BJ (cell line): ENCODE measurements around the gene NTRK3. TPM values are rescaled to one million over a fixed set of nuclear protein-coding genes. Genes with fewer than 3 reads are reported as not detected.

Source experiments
- CTCF ChIA-PET: fragments of 350-600 bp; formaldehyde crosslinking; extraction: SDS; loops from one replicate; lab custom pipeline; 2021; ENCODE audit warnings: antibody characterized with exemption, inconsistent platforms; lab: Yijun Ruan, JAX
- POLR2A ChIA-PET: fragments of 300-600 bp; sonication (Branson Sonifier 250); formaldehyde crosslinking; extraction: SDS; loops from one replicate; lab custom pipeline; 2021; ENCODE audit warnings: antibody characterized with exemption; lab: Charles Lee
- DNase-seq: peaks from one replicate; pipeline ENCODE4 v3.0.0-alpha.2; 2011; ENCODE audit warnings: low read depth
- H3K27me3 ChIP-seq: 2 replicates; pipeline ENCODE4 v1.6.0; 2011; ENCODE audit warnings: low read length; ENCODE audit not compliant: control insufficient read depth, insufficient read depth
- H3K36me3 ChIP-seq: 2 replicates; pipeline ENCODE4 v1.5.1; 2011; ENCODE audit warnings: low read length; ENCODE audit not compliant: control insufficient read depth, insufficient read depth
- H3K4me3 ChIP-seq: 2 replicates; pipeline ENCODE4 v1.5.1; 2011; ENCODE audit warnings: low read depth, mild to moderate bottlenecking, control low read depth, low read length
- polyA plus RNA-seq: library from polyadenylated mRNA; depleted of rRNA; stranded (reverse); fragments of >200 nt; gene quantifications from 2 replicates; pipeline ENCODE4 v1.2.3, GENCODE V29; 2011
- TF ChIP-seq, protein P1 (sequence below): IDR thresholded peaks from 2 replicates; pipeline ENCODE4 v1.5.1; 2011; ENCODE audit warnings: low read depth, mild to moderate bottlenecking, control low read depth, inconsistent platforms, low read length, moderate library complexity; ENCODE audit not compliant: insufficient read depth

Gene NTRK3
- polyA plus RNA-seq, 1 experiment = 0.12 TPM

DNA sequence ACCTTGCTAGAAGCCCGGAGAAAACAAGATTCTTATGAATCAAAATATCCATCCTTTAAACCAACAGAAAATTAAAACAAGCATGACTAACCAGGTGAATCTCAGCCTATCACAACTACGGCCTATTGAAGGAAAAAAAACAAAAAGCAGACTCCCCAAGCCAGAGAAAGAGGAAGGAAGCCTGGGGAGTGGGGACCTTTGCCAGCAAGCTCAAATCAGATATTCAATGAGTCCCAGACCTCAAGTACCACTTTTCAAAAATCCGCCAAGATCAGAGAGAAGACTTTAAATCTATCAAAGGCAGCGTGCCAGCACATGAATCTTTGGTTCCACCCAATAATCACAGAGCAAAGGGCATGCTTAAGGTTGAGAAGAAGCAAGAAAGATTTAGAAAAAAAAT lies 253.8 kb downstream of the NTRK3 start:
- POLR2A ChIA-PET = no interaction called here
- no peak overlapping the region for H3K4me3 ChIP-seq
- CTCF ChIA-PET = no interaction called here
- no peaks in the 10 kb centered on the region for H3K27me3 ChIP-seq
- no peak for DNase-seq
- TF ChIP-seq, protein P1, sequence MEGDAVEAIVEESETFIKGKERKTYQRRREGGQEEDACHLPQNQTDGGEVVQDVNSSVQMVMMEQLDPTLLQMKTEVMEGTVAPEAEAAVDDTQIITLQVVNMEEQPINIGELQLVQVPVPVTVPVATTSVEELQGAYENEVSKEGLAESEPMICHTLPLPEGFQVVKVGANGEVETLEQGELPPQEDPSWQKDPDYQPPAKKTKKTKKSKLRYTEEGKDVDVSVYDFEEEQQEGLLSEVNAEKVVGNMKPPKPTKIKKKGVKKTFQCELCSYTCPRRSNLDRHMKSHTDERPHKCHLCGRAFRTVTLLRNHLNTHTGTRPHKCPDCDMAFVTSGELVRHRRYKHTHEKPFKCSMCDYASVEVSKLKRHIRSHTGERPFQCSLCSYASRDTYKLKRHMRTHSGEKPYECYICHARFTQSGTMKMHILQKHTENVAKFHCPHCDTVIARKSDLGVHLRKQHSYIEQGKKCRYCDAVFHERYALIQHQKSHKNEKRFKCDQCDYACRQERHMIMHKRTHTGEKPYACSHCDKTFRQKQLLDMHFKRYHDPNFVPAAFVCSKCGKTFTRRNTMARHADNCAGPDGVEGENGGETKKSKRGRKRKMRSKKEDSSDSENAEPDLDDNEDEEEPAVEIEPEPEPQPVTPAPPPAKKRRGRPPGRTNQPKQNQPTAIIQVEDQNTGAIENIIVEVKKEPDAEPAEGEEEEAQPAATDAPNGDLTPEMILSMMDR = no peak
- H3K36me3 ChIP-seq = no peaks in the 10 kb centered on the region

DNA sequence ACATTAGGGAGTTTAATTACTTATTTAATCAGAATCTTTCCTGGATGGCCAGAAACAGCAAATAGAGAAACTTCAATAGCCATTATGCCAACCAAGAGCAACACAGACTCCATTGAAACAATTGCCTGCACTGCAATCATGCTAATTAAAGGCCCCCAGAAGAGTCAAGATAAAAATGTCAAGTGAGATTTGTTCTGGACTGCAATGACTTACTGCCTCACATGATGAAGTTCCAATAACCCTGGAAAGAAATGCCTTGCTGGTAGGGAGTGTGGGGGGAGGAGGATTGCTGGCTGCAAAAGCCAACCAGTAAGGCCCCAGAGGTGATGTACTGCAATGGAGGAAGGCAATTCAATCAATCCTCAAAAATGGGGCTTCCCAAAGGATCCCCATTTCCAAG lies 257.9 kb downstream of the NTRK3 start:
- H3K27me3 ChIP-seq = no peaks in the 10 kb centered on the region
- no peaks in the 10 kb centered on the region for H3K36me3 ChIP-seq
- CTCF ChIA-PET = no interaction called here
- H3K4me3 ChIP-seq = no peak overlapping the region
- POLR2A ChIA-PET = no interaction called here
- no peak for DNase-seq
- TF ChIP-seq, protein P1 = no peak

DNA sequence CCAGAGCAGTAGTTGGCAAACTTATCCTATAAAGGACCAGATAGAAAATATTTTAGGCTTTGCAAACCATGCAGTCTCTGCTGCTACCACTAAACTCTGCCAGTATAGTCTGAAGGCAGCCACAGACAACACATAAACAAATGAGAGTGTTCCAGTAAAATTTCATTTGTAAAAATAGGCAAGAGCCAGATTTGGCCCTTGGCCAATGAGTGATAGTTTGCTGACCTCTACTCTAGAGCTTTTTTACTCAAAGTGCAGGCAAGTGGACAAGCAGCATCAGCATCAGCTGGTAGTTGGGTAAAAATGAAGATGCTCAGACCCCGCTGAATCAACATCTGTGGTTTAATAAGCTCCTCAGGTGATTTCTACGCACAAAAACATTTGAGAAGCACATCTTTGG lies 269.8 kb downstream of the NTRK3 start:
- ChIA-PET CTCF (no interaction called here), POLR2A (no interaction called here)
- H3K27me3 ChIP-seq = no peaks in the 10 kb centered on the region
- no peak for DNase-seq
- no peaks in the 10 kb centered on the region for H3K36me3 ChIP-seq
- TF ChIP-seq, protein P1 = no peak
- no peak overlapping the region for H3K4me3 ChIP-seq

DNA sequence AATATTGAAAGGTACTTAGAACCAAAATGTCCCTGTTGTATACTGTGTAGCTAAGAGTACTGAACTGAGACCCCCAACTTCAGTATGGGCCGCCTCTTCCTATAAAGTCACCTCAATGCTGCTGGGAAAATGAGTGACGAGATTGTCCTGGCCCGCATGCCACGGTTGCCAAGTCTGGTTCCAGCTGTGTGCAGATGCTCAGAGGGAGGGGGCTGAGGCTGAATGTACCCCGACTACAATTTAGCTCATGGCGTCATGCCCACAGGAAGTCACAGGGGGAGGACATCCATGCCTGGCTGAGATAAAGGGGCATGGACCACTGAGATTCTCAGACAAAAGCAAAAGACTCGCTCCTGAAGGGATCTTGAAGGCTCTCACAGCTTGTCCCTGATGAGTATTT lies 271.1 kb downstream of the NTRK3 start:
- no peaks in the 10 kb centered on the region for H3K36me3 ChIP-seq
- TF ChIP-seq, protein P1 = no peak
- DNase-seq = no peak
- no peaks in the 10 kb centered on the region for H3K27me3 ChIP-seq
- POLR2A ChIA-PET = no interaction called here
- no peak overlapping the region for H3K4me3 ChIP-seq
- CTCF ChIA-PET = interaction anchor here (1.4 kb wide), 1 partner anchor 31 kb away, joined by 4 read pairs; no protein-coding TSS in a partner anchor

DNA sequence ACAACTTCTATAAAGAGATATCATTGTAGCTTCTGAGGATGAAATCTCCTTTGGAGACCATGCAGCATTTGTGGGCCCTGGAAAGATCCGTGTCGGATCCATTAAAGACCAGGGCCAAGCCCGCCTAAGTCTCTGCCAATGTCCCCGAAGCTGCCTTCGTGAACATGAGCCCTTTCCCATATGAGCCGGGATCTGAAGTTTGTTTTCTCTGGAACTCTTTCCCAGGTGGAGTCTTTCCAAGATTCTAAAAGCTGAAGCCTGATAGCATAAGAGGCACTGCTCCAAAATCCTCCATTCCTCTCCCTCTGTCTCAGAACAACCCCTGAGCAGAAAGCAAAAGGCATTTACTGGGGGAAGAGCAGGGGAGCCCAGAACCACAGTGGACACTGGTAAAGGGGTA lies 274.6 kb downstream of the NTRK3 start:
- TF ChIP-seq, protein P1 = no peak
- DNase-seq = no peak
- ChIA-PET CTCF (no interaction called here), POLR2A (no interaction called here)
- H3K36me3 ChIP-seq = no peaks in the 10 kb centered on the region
- H3K4me3 ChIP-seq = no peak overlapping the region
- H3K27me3 ChIP-seq = no peaks in the 10 kb centered on the region
